Liver (tissue), 9 donors: ENCODE results near the gene RTP5. TPM values are rescaled to one million over a fixed set of nuclear protein-coding genes. Genes with fewer than 3 reads are reported as not detected.

Experiments used
- DNase-seq: peaks from one replicate; pipeline ENCODE4 v3.0.0-alpha.2; 2017; ENCODE audit warnings: low spot score
- H3K27ac ChIP-seq, 2 donors: one replicate each; pipeline ENCODE4 v1.7.0; 2013; ENCODE audit warnings: inconsistent platforms in 2 of 2, low read length in 2 of 2, control low read depth in 1 of 2, low read depth in 1 of 2, mild to moderate bottlenecking in 1 of 2
- H3K27me3 ChIP-seq, 4 donors: one replicate each; pipeline versions ENCODE4 v1.6.1 to v1.7.0; 2013; ENCODE audit warnings: low read length in 3 of 4, inconsistent platforms in 1 of 4, mild to moderate bottlenecking in 1 of 4, moderate library complexity in 1 of 4; ENCODE audit not compliant: control insufficient read depth in 4 of 4, insufficient read depth in 4 of 4
- H3K36me3 ChIP-seq, 4 donors: one replicate each; pipeline versions ENCODE4 v1.6.1 to v1.7.0; 2013; ENCODE audit warnings: low read length in 3 of 4, mild to moderate bottlenecking in 3 of 4, low read depth in 1 of 4, moderate library complexity in 1 of 4; ENCODE audit not compliant: control insufficient read depth in 4 of 4, insufficient read depth in 3 of 4
- H3K4me1 ChIP-seq, 4 donors: one replicate each; pipeline versions ENCODE4 v1.6.1 to v1.7.0; 2013; ENCODE audit warnings: low read length in 3 of 4, mild to moderate bottlenecking in 3 of 4, moderate library complexity in 1 of 4; ENCODE audit not compliant: control insufficient read depth in 4 of 4, insufficient read depth in 4 of 4
- H3K4me3 ChIP-seq, 3 donors: one replicate each; pipeline versions ENCODE4 v1.6.1 to v1.7.0; 2013; ENCODE audit warnings: low read length in 3 of 3, control low read depth in 1 of 3, low read depth in 1 of 3, mild to moderate bottlenecking in 1 of 3
- H3K9ac ChIP-seq, 2 donors: one replicate each; pipeline ENCODE4 v1.7.0; 2013; ENCODE audit warnings: low read length in 2 of 2, mild to moderate bottlenecking in 2 of 2, moderate library complexity in 2 of 2, control low read depth in 1 of 2, low read depth in 1 of 2
- H3K9me3 ChIP-seq, 4 donors: one replicate each; pipeline versions ENCODE4 v1.6.1 to v1.7.0; 2013; ENCODE audit warnings: low read length in 3 of 4; ENCODE audit not compliant: control insufficient read depth in 4 of 4
- ATF3 ChIP-seq: IDR thresholded peaks from 2 replicates; pipeline ENCODE4 v1.6.1; 2016; ENCODE audit warnings: antibody characterized with exemption
- CTCF ChIP-seq: fragments of 150-350 bp; IDR thresholded peaks from 2 replicates; pipeline ENCODE4 v1.5.1; 2017; ENCODE audit warnings: improper control_type of control experiment, low read depth, low read length; ENCODE audit not compliant: missing input control
- EGR1 ChIP-seq, 2 donors: IDR thresholded peaks; 2 replicates each; pipeline ENCODE4 v1.6.1; 2016 to 2018; ENCODE audit warnings: antibody characterized with exemption in 2 of 2, low read depth in 2 of 2
- FOXA1 ChIP-seq: IDR thresholded peaks from 2 replicates; pipeline ENCODE4 v1.6.1; 2016; ENCODE audit warnings: antibody characterized with exemption
- GABPA ChIP-seq, 2 donors: IDR thresholded peaks in 1 of 2; conservative IDR thresholded peaks in 1 of 2; 2 replicates each; pipeline ENCODE4 v1.6.1; 2016; ENCODE audit warnings: antibody characterized with exemption in 2 of 2, mild to moderate bottlenecking in 1 of 2, moderate library complexity in 1 of 2
- HNF4A ChIP-seq, 2 donors: conservative IDR thresholded peaks; 2 replicates each; pipeline ENCODE4 v1.6.1; 2016; ENCODE audit warnings: antibody characterized with exemption in 2 of 2, mild to moderate bottlenecking in 2 of 2
- JUND ChIP-seq, 2 donors: IDR thresholded peaks; 2 replicates each; pipeline ENCODE4 v1.6.1; 2016; ENCODE audit warnings: antibody characterized with exemption in 2 of 2
- MAX ChIP-seq: IDR thresholded peaks from 2 replicates; pipeline ENCODE4 v1.6.1; 2016; ENCODE audit warnings: antibody characterized with exemption
- NR2F2 ChIP-seq: IDR thresholded peaks from 2 replicates; pipeline ENCODE4 v1.6.1; 2016; ENCODE audit warnings: antibody characterized with exemption
- RAD21 ChIP-seq, 2 donors: IDR thresholded peaks; 2 replicates each; pipeline ENCODE4 v1.6.1; 2016; ENCODE audit warnings: antibody characterized with exemption in 2 of 2, mild to moderate bottlenecking in 2 of 2
- RXRA ChIP-seq, 2 donors: IDR thresholded peaks; 2 replicates each; pipeline ENCODE4 v1.6.1; 2017 to 2018; ENCODE audit warnings: antibody characterized with exemption in 2 of 2, mild to moderate bottlenecking in 1 of 2
- SP1 ChIP-seq: IDR thresholded peaks from 2 replicates; pipeline ENCODE4 v1.6.1; 2018; ENCODE audit warnings: antibody characterized with exemption, mild to moderate bottlenecking
- TAF1 ChIP-seq: conservative IDR thresholded peaks from 2 replicates; pipeline ENCODE4 v1.6.1; 2016; ENCODE audit warnings: antibody characterized with exemption, mild to moderate bottlenecking
- YY1 ChIP-seq: IDR thresholded peaks from 2 replicates; pipeline ENCODE4 v1.6.1; 2016; ENCODE audit warnings: antibody characterized with exemption, mild to moderate bottlenecking
- ZBTB33 ChIP-seq: IDR thresholded peaks from 2 replicates; pipeline ENCODE4 v1.6.1; 2016; ENCODE audit warnings: antibody characterized with exemption
- WGBS: extraction: QIAGEN DNeasy Blood & Tissue Kit; methylation state at CpG from one replicate; pipeline ENCODE4 v1.1.7; 2013; 5-methylcytosine and 5-hydroxymethylcytosine counted together
- polyA plus RNA-seq, 2 donors: library from polyadenylated mRNA; stranded (reverse) in 1 of 2; unstranded in 1 of 2; fragments of 200-250 nt in 1 of 2; fragments of >200 nt in 1 of 2; fragmentation: Nextera tagmentation in 1 of 2; extraction: Ambion mirVana in 1 of 2; gene quantifications; one replicate each; pipeline versions ENCODE4 v1.2.1 to v1.2.3, GENCODE V29; 2013 to 2015
- total RNA-seq, 2 donors: library from RNA; depleted of rRNA; stranded (reverse); fragments of >200 nt; gene quantifications; one replicate each; pipeline ENCODE4 v1.2.3, GENCODE V29; 2014
- donor health status: healthy.
- donor health status: healthy.
- donor health status: healthy.
- donor health status: healthy.
- donor health status: healthy.

Gene RTP5
- total and polyA plus RNA-seq, 4 donors, result under 0.01 to 0.03 TPM; not detected in 2

- no peak for DNase-seq
- no peak for TF ChIP-seq MAX
- no peak for TF ChIP-seq ATF3
- no peak for TF ChIP-seq GABPA (IDR thresholded peaks at IDR 0.05 in 1 of 2, conservative IDR thresholded peaks at IDR 0.05 in 1 of 2)
- TF ChIP-seq JUND (IDR thresholded peaks at IDR 0.05), result no peak
- TF ChIP-seq RAD21 (IDR thresholded peaks at IDR 0.05), result no peak
- no peak for TF ChIP-seq RXRA (IDR thresholded peaks at IDR 0.05)
- no peak for TF ChIP-seq CTCF
- TF ChIP-seq FOXA1, result no peak
- no peak for TF ChIP-seq HNF4A (conservative IDR thresholded peaks at IDR 0.05)
- no peak for TF ChIP-seq EGR1 (IDR thresholded peaks at IDR 0.05; ENCODE audit: low read depth in 2 of 2)
- no peak for TF ChIP-seq ZBTB33
- no peak overlapping the region for H3K9ac ChIP-seq
- H3K27me3 ChIP-seq, result no peaks in the 10 kb centered on the region
- H3K9me3 ChIP-seq, result no peaks in the 10 kb centered on the region
- H3K27ac ChIP-seq, result no peak overlapping the region
- peaks cover 0 to 3% (median 0%) of the 10 kb centered on the region in 4 donors for H3K4me1 ChIP-seq
- 84% methylated on average over 22 of the region's 22 CpGs for WGBS
- H3K4me3 ChIP-seq, result no peak overlapping the region
- no peaks in the 10 kb centered on the region for H3K36me3 ChIP-seq
These were observed 6.6 kb upstream of the RTP5 start for GRCh38 chr2:241862775-241863535.

GRCh38 chr2:241863536-241863954 is 6.0 kb upstream of the RTP5 start:
- H3K4me3 ChIP-seq, result no peak overlapping the region

More at GRCh38 chr2:241863536-241863954, 6.0 kb upstream of the RTP5 start:
- no peak overlapping the region for H3K9ac ChIP-seq
- 38% methylated on average over 29 of the region's 29 CpGs for WGBS
- H3K27me3 ChIP-seq, result no peaks in the 10 kb centered on the region
- H3K36me3 ChIP-seq, result no peaks in the 10 kb centered on the region
- TF ChIP-seq HNF4A (conservative IDR thresholded peaks at IDR 0.05) (no peak), YY1 (no peak), JUND (IDR thresholded peaks at IDR 0.05) (no peak), TAF1 (no peak), SP1 (no peak), CTCF (no peak), GABPA (IDR thresholded peaks at IDR 0.05 in 1 of 2, conservative IDR thresholded peaks at IDR 0.05 in 1 of 2) (no peak), ZBTB33 (no peak), MAX (no peak), RAD21 (IDR thresholded peaks at IDR 0.05) (no peak), NR2F2 (no peak), RXRA (IDR thresholded peaks at IDR 0.05) (no peak)
- H3K27ac ChIP-seq, result no peak overlapping the region
- peaks cover 0 to 3% (median 0%) of the 10 kb centered on the region in 4 donors for H3K4me1 ChIP-seq
- no peak for DNase-seq
- no peaks in the 10 kb centered on the region for H3K9me3 ChIP-seq
